ENCODE measurements around the gene ATP5ME. TPM values are rescaled to one million over a fixed set of nuclear protein-coding genes. Genes with fewer than 3 reads are reported as not detected.

The ATP5ME gene
- total and polyA plus RNA-seq, 2 donors from 2014 or later, result 248 to 1,928 TPM

DNA sequence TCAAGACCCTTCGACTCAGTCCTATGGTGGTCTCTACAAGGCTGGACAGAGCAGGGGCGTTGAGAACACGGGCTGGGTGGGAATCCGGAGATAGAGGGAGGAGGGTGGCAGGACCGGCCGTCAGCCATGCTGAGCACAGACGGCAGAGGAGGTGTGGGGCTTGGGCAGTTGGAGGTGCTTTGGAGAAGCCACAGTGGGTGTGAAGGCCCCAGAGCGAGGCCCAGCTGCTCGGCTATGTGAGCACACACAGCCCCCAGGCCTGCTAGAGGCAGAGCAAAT lies 44.5 kb downstream of the ATP5ME start:
- DNase-seq (peak in 2 of 5 donors; percentile 28 to 53), FAIRE-seq (no peak)
- H3K4me3 ChIP-seq (ENCODE audit: low read length in 3 of 3), result no peak overlapping the region
- H3K9me3 ChIP-seq (ENCODE audit: control insufficient read depth in 2 of 3, insufficient read depth in 1 of 3, low read length in 3 of 3), result peaks cover 0 to 4% (median 2%) of the 10 kb centered on the region in 3 donors
- H3K27me3 ChIP-seq (ENCODE audit: control insufficient read depth, insufficient read depth, low read length), result no peaks in the 10 kb centered on the region
- no peaks in the 10 kb centered on the region for H3K36me3 ChIP-seq (ENCODE audit: control insufficient read depth in 2 of 3, insufficient read depth in 3 of 3, low read length in 3 of 3)
- TF ChIP-seq, protein P1, sequence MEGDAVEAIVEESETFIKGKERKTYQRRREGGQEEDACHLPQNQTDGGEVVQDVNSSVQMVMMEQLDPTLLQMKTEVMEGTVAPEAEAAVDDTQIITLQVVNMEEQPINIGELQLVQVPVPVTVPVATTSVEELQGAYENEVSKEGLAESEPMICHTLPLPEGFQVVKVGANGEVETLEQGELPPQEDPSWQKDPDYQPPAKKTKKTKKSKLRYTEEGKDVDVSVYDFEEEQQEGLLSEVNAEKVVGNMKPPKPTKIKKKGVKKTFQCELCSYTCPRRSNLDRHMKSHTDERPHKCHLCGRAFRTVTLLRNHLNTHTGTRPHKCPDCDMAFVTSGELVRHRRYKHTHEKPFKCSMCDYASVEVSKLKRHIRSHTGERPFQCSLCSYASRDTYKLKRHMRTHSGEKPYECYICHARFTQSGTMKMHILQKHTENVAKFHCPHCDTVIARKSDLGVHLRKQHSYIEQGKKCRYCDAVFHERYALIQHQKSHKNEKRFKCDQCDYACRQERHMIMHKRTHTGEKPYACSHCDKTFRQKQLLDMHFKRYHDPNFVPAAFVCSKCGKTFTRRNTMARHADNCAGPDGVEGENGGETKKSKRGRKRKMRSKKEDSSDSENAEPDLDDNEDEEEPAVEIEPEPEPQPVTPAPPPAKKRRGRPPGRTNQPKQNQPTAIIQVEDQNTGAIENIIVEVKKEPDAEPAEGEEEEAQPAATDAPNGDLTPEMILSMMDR (IDR thresholded peaks at IDR 0.05; ENCODE audit: borderline replicate concordance, extremely low read depth, insufficient read depth), result no peak
- peaks cover 0 to 4% (median 0%) of the 10 kb centered on the region in 3 donors for H3K4me1 ChIP-seq (ENCODE audit: control insufficient read depth in 2 of 3, insufficient read depth in 2 of 3, low read depth in 1 of 3, low read length in 3 of 3)
- no peak overlapping the region for H3K27ac ChIP-seq (ENCODE audit: low read depth in 2 of 2, low read length in 2 of 2)
- H3K9ac ChIP-seq (ENCODE audit: low read length in 3 of 3), result no peak overlapping the region
- intact Hi-C loops (cut with DNase I), result no loop called here

DNA sequence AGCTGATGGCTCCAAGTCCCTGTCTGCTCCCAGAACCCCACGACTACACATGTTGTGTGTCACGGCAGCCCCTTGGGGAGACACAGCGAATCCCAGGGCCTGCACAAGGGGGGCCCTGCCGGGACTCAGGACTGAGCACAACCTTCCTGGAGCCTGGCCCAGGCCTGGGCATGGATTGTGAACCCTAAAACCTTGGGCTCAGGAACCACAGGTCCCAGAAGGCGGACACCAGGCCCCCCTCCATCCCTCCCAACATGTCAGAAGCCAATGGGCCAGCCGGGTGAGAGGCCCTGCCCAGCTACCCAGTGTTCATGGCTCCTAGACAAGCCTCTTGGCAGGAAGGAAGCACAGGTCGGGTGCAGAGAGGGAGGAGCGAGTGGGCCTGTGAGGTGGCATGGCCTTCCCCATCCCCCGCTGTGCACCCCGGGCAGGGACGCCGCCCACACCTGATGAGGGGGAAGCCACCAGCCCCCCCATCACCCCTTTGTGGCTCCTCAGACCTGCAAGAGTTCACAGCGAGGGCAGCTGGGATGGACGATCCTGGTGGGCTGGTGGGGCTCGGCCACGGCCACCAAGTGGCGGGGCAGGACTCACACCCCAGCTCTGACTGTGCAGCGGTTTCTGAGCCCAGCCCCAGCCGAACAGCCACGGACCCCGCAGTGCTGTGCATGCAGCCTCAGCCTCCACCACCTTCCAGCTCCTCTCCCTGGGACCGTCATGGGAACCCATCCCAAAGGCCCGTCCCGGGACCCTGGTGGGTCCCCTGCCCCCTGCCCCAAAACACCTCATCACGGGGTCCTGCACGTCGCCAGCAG lies 45.0 kb downstream of the ATP5ME start:
- H3K27me3 ChIP-seq (ENCODE audit: control insufficient read depth, insufficient read depth, low read length), result no peaks in the 10 kb centered on the region
- peaks cover 0 to 4% (median 2%) of the 10 kb centered on the region in 3 donors for H3K9me3 ChIP-seq (ENCODE audit: control insufficient read depth in 2 of 3, insufficient read depth in 1 of 3, low read length in 3 of 3)
- no peak for FAIRE-seq
- no peak overlapping the region for H3K27ac ChIP-seq (ENCODE audit: low read depth in 2 of 2, low read length in 2 of 2)
- TF ChIP-seq, protein P1 (IDR thresholded peaks at IDR 0.05; ENCODE audit: borderline replicate concordance, extremely low read depth, insufficient read depth), result no peak
- no peak overlapping the region for H3K4me3 ChIP-seq (ENCODE audit: low read length in 3 of 3)
- intact Hi-C loops (cut with DNase I), result no loop called here
- H3K36me3 ChIP-seq (ENCODE audit: control insufficient read depth in 2 of 3, insufficient read depth in 3 of 3, low read length in 3 of 3), result no peaks in the 10 kb centered on the region
- peak in 2 of 5 donors; percentile 37 to 63 for DNase-seq
- H3K4me1 ChIP-seq (ENCODE audit: control insufficient read depth in 2 of 3, insufficient read depth in 2 of 3, low read depth in 1 of 3, low read length in 3 of 3), result peaks cover 0 to 4% (median 0%) of the 10 kb centered on the region in 3 donors
- no peak overlapping the region for H3K9ac ChIP-seq (ENCODE audit: low read length in 3 of 3)

DNA sequence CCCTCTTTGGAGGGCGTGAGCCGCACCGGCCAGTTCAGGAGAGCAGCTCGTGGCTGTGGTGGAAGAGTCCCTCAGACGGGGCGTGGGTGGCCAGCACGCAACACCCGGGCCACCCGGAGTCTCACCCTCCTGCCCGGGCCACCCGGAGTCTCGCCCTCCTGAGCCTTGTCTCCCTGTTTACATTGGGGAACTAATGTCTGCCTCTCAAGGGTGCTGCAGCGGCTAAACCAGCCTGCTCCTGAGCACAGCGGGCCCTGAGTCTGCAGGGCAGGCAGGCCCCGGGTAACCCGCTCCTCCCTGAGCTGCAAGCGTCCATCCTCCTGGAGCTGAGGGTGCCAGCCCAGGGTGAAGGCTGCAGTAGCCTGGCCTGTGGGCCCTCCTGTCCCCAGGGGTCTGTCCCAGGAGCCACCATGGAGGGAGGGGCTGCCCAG lies 45.8 kb downstream of the ATP5ME start:
- TF ChIP-seq, protein P1 (IDR thresholded peaks at IDR 0.05; ENCODE audit: borderline replicate concordance, extremely low read depth, insufficient read depth), result no peak
- FAIRE-seq, result no peak
- Histone ChIP-seq H3K36me3 (ENCODE audit: control insufficient read depth in 2 of 3, insufficient read depth in 3 of 3, low read length in 3 of 3) (no peaks in the 10 kb centered on the region), H3K4me1 (ENCODE audit: control insufficient read depth in 2 of 3, insufficient read depth in 2 of 3, low read depth in 1 of 3, low read length in 3 of 3) (peaks cover 0 to 4% (median 0%) of the 10 kb centered on the region in 3 donors), H3K27me3 (ENCODE audit: control insufficient read depth, insufficient read depth, low read length) (no peaks in the 10 kb centered on the region), H3K9ac (ENCODE audit: low read length in 3 of 3) (no peak overlapping the region), H3K4me3 (ENCODE audit: low read length in 3 of 3) (no peak overlapping the region), H3K27ac (ENCODE audit: low read depth in 2 of 2, low read length in 2 of 2) (no peak overlapping the region), H3K9me3 (ENCODE audit: control insufficient read depth in 2 of 3, insufficient read depth in 1 of 3, low read length in 3 of 3) (peaks cover 0 to 4% (median 2%) of the 10 kb centered on the region in 3 donors)
- intact Hi-C loops (cut with DNase I), result no loop called here
- DNase-seq, result no peak

Measured in kidney (tissue), 14 donors.